COLO668 (cell line): ENCODE data around the gene MCF2L2.

Source experiments
- DNase-seq: peaks from one replicate; lab custom pipeline; 2025; ENCODE audit not compliant: unreplicated experiment; lab: John Stamatoyannopoulos, UW

Gene MCF2L2

DNA sequence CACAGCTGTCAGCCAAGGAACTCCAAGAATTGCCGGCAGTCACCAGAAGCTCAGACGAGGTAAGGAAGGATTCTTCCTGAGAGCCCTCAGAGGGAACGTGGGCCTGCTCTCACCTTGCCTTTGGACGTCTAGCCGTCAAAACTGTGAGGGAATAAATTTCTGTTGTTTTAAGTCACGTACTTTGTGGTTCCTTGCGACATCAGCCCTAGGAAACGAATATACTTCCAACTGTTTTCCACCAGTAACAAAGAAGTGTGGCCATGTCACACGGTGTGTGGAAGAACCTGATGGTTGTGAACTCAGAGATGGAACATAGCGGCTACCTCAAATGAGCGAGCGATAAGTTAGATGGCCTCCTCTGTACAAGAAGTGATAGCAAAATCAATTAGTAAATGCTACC, 216.3 kb downstream of the MCF2L2 start:
- DNase-seq: no peak

DNA sequence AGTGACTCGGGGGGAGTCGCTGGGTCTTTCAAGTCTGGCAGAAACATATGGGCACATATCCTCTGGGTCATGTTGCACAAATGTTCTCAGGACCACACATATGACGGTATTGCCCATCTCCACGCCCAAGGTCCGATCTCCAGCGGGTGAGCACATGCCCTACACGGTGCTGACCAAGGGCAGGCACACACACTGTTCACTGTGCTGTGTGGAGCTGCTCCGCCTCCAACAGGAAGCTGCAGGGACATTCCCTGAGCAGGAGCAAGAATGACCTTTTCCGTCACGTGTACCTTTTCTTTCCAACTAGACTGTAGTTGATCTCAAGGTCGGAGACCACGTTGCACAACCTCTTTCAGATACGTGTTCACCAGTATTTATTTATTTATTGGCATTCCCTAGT, 217.1 kb downstream of the MCF2L2 start:
- no peak for DNase-seq

DNA sequence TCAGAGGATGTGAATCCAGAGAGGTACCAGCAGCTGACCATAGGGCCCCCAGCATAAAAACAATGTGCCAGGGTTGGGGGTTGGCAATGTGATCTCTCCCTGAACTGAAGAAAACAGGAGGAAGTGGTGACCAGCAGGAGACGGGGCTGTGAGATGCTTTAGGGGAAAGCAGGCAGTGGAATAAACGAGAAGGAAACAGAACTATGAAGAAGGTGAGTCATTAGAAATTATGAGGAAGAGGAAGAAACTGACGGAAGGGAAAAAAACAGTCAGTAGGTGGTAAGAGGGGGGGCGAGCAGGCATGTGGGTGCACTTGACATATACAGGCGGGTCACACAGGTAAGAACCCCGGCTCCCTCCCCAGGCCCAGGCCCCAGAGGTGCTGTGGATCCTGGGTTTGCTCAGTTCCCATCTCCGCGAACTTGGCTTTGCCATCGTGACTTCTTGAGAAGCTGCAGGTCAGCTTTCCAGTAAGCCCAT, 217.5 kb downstream of the MCF2L2 start:
- no peak for DNase-seq

DNA sequence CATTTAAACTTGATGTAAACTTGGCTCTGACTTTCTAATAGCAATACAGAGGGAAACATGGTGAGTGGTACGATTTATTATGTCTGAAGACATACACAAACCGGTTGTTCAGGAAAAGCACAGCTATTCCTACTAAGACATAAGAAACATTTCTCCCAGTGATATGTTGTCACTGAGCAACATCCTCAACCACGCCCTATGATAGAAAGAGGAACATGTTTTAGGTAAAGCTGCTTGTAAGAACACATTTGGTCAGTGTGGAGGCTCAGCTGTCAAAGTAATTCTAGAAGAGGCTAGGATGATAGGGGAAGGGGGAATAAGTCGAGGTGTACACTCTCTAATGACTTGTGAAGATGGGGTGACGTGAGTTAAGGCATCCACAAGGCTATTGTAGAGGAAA, 218.1 kb downstream of the MCF2L2 start:
- DNase-seq: no peak

DNA sequence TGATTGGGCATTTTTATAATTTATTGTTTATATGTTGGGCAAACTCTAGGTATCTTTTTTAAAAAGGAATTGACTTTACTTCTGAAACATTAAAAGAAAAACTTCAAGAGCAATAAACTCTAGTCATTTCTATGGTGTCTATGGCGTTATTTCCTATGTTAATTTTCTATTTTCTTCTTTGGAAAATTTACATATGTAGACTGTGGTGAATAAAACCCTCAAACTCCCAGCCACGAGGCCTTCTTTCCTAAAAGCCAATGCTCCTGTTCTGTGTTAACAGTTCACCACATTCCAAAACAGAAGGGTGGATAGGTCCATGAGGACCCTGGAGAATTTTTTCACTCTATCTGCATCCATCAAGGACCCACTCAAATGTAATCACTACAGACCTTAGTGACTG, 219.6 kb downstream of the MCF2L2 start:
- no peak for DNase-seq

DNA sequence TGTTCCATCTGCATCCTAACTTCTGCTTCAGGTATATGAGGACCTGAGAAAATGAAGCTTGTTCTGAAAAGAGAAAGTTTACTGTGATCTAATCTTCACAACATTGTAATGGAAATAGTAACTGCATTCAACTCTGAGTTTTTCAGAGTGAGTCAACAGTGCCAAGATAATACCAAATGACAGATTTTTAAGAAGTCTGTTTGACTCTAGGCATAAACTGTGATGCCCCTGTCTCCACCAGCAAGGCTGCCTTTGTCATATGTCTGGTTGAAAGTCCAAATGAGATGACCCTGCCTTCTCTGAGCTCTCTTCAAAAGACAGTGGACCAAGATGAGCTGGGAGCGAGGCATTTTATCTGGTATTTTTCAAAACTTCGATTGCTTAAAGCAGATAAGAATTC, 220.2 kb downstream of the MCF2L2 start:
- no peak for DNase-seq

DNA sequence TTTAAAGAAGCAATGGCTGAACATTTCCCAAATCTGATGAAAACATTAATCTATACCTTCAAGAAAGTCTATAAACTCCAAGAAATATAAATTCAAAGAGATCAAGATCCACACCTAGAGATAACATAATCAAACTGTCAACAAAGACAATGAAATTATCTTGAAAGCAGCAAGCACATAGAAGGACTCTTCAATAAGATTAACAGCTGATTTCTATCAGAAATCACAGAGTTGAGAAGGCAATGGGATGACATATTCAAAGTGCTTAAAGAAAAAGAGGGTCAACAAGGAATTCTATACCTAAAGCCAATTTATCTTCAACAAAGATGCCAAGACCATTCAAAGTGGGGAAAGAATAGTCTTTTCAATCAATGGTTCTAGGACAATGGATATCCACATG, 224.7 kb downstream of the MCF2L2 start:
- no peak for DNase-seq

DNA sequence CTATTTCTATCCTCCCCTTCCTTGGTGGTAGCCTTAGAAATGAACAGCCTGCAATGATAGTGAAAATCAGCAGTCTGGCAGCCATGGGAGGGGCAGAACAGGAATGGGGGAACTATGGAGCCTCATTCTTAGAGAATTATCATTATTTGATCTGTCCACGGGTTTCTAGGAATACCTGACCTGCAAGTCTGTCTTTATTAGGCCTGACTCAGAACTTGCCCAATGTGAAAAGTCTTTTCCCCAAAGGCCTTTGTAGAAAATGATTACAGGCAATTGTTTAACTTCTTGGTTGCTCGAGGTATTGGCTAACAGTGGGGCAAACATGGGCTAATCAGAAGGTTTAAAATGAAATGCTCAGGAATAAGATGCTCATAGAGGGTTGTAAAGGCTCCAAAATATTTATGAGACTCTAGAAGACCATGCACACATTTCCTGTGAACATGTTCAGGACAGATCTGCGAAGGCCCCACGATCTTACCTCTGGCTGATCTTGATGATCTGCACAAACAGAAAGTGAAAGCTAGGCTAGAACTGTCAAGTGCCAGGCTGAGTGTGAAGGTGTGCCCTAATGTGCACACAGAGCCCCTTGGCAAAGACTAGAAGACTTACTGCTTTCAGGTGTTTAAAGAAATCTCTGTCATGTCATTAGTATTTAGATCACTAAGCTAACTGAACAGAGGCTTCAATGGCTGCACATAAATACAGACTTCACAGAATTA, 226.3 kb downstream of the MCF2L2 start:
- DNase-seq: no peak

DNA sequence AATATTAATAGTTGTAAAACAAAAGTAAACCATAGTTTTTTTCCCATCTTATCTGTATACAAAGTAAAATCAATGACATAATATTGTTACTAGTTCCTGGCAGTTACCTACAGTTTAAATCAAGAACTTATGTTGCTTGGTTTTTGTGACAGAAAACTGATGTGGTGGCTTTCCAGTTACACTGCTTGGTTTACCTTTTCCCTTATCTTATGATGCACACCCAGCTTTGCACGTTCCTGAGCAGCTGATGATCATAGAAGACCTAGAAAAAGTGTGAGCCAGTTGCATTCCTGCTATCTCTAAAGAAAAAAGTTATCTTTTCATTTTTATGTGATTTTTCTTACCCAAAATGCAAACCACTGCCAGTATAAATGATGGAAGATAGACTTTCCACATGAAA, 229.5 kb downstream of the MCF2L2 start:
- no peak for DNase-seq

DNA sequence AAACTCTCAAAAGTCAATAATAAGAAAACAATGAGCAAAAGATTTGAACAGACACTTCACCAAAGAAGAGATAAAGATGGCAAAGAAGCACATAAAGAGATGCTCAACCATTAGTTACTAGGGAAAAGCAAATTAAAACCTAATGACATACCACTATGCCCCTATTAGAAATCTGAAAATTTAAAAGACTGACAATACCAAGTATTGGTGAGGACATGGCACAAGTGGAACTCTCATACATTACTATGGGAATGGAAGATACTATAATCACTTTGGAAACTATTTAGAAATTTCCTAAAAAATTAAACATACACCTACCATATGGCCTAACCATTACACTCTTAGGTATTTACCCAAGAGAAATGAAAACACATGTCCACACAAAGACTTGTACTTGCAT, 230.7 kb downstream of the MCF2L2 start:
- no peak for DNase-seq

DNA sequence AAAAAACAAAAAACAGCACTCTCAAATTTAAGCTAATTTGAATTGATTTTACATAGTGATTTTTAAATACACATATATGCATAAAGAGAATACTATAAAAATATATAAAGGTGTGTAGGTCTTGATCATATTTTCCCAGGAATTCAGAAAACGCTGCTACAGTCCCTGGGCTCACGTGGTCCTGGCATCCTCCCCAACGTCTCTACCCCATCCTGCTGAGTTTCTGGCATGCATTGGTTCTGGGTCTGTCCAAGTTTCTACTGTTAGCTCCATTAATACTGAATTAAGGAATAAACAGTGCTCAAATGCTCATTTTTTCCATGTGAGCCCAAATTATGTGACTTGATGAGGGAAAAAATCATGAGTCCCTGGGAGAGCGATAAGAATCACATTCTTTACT, 233.2 kb downstream of the MCF2L2 start:
- DNase-seq: no peak

DNA sequence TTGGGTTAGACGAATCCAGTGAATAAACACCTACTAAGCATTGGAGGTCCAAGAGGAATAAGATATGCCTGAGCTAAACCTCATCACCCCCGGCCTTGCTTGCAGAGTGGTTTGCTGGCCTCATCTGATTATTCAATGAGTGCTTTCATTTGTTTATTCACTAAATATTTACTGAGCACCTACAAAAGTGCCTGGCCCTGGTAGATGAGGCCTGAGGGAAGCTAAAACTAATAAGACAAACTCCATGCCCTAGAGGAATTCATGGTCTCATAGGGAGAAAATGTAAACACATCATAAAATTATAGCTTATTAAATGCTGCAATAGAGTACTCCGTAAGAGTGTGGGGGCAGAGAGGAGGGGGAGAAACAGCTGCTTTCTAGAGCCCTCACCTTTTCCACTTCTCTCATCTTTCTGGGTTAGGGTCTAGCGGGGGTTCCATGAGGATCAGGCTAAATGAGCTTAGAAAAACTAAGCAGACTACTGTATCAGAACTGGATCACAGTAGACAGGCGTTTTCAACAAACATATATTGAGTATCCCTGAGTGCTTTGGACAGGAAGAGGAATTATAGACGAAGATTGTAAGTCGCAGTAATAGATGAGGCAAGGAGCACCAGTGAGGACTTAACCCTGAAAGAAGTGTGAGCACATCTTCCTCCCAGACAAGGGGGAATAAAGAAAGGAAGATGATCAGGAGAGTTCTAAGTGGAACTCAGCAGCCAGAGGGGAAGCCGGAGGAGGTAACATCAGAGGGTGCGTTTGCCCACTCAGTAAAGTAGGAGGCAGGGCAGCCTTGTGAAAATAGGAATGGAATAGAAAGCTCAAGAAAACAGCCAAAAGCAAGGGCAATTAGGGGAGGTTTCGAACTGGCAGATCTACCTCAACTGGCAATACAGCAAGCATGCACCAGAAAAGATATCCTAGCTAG, 234.4 kb downstream of the MCF2L2 start:
- DNase-seq: peak; percentile 24

DNA sequence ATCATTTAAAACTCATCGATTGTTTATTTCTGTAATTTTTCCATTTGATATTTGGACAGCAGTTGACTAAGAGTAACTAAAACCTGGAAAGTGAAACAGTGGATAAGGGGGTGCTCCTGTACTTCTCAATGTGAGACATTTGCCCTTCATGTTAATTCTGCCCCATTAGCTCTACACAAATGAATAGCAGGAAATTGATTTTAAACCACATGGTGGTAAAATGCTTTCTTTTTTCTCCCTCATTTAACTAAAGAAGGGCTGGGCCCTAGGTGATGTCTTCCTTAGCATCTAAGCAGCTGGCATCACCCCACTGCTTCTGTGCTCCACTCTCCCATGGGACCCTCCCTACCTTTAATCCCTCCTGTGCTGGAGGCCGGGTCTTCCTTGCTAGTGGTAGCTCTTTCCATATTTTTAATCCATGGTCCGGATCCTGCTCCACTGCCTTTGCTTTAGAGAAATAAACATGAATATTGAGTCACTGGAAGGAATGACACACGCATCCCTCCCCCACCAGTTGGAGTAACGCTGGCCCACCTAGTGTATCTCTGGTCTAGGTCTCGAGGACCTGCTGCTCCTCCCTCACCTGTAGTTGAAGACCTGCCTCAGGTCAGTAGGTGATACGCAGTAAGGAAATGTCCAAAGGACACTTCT, 235.6 kb downstream of the MCF2L2 start:
- no peak for DNase-seq

DNA sequence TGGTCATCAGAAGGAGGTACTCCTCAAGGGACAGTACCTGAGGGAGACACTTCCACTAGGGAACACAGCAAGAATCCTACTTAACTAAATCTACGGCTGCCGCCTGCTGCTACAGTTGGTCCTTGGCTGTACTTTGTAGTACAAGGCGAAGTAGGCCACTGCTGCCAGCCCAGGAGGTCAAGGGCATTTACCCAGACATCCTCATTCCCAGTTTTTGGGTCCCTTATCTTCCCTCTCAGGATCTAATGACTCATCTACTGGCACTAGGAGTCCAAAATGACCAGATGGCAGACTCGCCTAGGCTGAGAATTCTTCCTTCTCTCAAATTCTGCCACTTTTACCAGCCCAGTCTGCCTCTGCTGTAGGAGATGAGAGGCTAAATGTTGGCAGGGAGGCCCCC, 238.8 kb downstream of the MCF2L2 start:
- no peak for DNase-seq

DNA sequence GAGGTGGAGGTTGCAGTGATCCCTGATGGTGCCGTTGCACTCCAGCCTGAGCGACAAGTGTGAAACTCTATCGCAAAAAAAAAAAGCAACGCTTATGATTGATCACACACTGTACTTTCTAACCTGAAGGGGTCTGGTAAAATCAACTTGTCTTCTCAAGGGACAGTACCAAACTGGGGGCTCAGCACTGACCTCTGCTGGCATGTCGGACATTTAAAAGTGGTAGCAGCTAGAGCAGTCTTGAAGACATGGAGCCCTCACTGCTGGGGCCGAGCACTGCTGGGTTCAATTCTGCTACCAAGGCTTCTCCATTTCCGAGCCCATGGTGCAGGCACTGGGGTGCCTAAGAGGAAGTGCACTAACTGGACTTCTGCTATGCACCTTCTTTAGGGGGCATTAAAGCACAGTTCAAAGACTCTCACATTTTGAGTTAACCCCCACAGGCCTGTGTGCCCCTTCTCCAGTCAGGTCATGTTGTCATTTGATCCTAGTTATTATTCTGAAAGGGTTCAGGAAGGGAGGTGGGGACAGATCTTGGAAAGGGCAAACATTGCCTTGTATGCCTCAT, 239.4 kb downstream of the MCF2L2 start:
- DNase-seq: peak; percentile 4

DNA sequence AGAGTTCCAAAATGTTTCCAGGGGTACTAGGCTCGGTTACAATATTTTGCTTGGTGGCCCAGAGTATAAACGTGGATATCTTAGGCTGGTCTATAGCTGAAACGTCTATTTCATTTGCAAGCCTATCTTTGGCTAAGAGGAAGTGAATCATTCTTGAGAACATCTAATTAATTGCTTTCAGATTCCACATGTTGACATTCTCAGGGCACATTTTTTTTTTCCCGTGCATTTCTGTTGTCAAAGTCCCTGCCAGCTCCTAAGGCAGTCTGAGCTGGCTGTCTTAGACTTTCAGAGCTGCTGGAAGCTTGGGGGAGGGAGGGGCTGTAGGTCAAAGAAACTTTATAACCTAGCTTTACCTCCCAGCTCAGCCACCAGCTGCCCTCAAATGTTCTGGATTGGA, 242.7 kb downstream of the MCF2L2 start:
- no peak for DNase-seq

DNA sequence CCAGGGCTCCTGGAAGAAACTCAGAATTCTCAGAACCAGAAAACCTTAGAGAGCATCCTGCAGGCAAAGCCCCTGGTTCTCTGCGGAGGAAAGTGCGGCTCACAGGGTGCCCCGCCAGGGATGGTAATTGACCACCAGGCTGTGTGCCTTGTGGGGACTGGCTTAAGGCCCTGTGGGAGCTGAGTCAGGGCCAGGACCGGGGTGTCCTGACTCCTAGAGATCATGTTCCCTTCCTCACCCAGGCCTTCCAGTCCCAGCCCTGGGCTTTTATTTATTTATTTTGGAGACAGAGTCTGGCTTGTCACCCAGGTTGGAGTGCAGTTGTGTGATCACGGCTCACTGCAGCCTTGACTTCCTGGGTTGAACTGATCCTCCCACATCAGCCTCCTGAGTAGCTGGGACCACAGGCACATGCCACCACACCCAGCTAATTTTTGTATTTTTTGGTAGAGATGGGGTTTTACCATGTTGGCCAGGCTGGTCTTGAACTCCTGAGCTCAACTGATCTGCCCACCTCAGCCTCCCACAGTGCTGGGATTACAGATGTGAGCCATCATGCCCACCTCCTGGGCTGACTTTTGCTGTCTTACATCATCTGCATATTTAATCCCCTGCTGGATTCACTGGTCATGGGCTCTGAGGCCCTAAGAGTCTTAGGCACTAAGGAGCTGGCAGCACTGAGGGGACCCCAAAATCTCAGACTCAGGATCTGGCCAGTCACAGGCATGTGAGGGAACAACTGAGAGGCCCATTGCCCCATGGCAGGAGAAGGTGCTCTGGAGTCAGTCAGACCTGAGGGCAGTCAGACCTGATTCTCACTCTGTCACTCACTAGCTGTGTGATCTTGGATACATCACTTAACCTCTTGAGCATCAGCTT, 245.4 kb downstream of the MCF2L2 start:
- DNase-seq: peak; percentile 28

DNA sequence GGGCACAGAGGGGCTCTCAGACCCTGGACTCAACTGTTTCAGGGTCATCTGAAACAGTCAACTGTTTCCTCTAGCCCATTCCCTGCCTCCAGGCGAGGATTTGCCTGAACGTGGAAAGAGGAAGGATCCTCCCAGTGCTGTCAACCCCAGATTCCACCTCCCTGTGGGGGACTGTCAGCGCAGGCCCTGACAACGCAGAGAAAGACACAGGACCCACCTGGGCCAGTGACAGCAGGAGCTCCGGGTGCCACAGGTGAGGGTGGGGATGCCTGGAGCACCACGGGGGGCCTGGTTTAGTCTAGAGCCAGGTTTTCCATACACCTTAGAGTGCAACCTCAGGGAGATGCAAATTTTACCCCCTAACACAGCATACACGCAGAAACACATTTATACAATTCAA, 246.3 kb downstream of the MCF2L2 start:
- DNase-seq: peak; percentile 37

DNA sequence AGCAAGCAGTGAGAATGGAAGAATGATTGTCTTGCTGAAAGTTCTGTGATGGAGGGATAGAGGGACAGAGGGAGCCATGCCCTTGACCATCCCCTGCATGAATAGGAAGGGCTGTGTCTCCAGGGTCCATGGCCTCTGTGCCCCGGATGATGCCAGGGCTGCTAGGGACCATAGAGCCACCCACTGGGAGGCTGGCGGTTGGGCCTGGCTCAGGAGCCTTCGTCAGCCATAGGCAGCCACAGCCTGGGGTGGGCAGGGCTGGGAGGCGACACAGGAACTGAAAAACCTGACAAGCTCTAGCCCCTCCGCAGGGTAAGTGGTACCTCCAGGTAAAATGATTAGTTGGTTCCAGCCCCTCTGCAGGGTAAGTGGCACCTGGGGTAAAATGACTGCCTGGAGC, 246.8 kb downstream of the MCF2L2 start:
- no peak for DNase-seq

DNA sequence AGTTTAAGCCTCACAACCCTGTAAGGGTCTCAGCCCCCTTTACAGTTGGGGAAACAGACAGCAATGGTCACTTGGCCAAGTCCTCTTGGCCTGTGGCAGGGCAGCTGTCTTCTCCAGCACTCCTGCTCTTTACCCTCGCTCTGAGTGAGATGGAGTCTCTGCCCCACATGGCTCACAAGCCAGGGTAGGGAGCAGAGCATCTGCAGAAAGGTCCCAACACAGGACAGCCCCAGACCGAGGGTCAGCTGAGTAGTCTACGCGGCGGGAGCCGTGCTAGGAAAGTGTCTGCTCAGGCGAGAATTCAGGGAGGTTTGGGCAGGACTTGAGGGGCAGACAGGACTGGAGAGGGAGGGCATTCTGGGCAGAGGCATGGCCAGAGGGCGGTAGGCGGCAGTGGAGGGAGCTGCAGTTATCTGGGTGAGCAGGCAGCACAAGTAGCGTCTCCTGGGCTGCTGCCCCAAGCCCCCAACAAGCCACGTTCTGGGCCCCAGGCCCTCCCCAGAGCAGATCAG, 247.6 kb downstream of the MCF2L2 start:
- no peak for DNase-seq
